ENCODE measurements around the gene BRF1.

BRF1 gene

GRCh38 chr14:105311838-105312237 is 11.0 kb upstream of the BRF1 start:
- peak overlapping the region; percentile 21 for H3K23ac ChIP-seq (ENCODE audit: low read depth, low read length, poor library complexity)
- H3K9me3 ChIP-seq (replicated peaks in 1 of 2; ENCODE audit: control insufficient read depth in 2 of 2, insufficient read depth in 1 of 2, low read depth in 1 of 2, low read length in 2 of 2): peaks cover 0 to 2% of the 10 kb centered on the region in 2 donors
- no peak overlapping the region for H3K9ac ChIP-seq (ENCODE audit: low read depth, low read length, poor library complexity)
- H3K4ac ChIP-seq (ENCODE audit: low read length): no peak overlapping the region
- peak overlapping the region; percentile 75 for H2AFZ ChIP-seq (ENCODE audit: low read length)
- H3K14ac ChIP-seq (ENCODE audit: low read length): peak overlapping the region; percentile 11
- H3K4me2 ChIP-seq (ENCODE audit: insufficient read depth, low read length, poor library complexity, severe bottlenecking): no peak overlapping the region
- H3K27ac ChIP-seq (replicated peaks; ENCODE audit: low read length): no peak overlapping the region
- no peak overlapping the region for H3K4me3 ChIP-seq (ENCODE audit: low read length in 2 of 2)
- H3K18ac ChIP-seq (ENCODE audit: low read length): no peak overlapping the region
- peaks cover 0 to 23% (median 8%) of the 10 kb centered on the region in 3 experiments for H3K27me3 ChIP-seq (ENCODE audit: control insufficient read depth in 3 of 3, insufficient read depth in 3 of 3, low read depth in 1 of 3, low read length in 3 of 3)
- H4K8ac ChIP-seq (ENCODE audit: low read depth, low read length): no peak overlapping the region
- no peak overlapping the region for H2BK5ac ChIP-seq (ENCODE audit: low read length)
- no peak overlapping the region for H2BK120ac ChIP-seq (ENCODE audit: low read depth, low read length)
- H3K79me1 ChIP-seq (ENCODE audit: low read depth, low read length): peaks cover 9% of the 10 kb centered on the region
- H2AK5ac ChIP-seq (ENCODE audit: low read depth, low read length): no peak overlapping the region
- no peak overlapping the region for H4K91ac ChIP-seq (ENCODE audit: low read depth, low read length, poor library complexity)
- no peak overlapping the region for H2BK15ac ChIP-seq (ENCODE audit: low read length)
- no peaks in the 10 kb centered on the region for H3K36me3 ChIP-seq (replicated peaks in 1 of 2; ENCODE audit: control insufficient read depth in 2 of 2, insufficient read depth in 2 of 2, low read length in 2 of 2)
- H2BK12ac ChIP-seq (ENCODE audit: low read length): no peak overlapping the region
- WGBS, 2 donors (ENCODE audit: extremely low coverage in 2 of 2, insufficient read length in 2 of 2, insufficient replicate concordance in 1 of 2): no CpG with 5 or more reads among the region's 12 CpGs
- no peak for DNase-seq (ENCODE audit: low spot score)
- peaks cover 7 to 19% of the 10 kb centered on the region in 2 donors for H3K4me1 ChIP-seq (ENCODE audit: control insufficient read depth in 2 of 2, insufficient read depth in 1 of 2, low read depth in 1 of 2, low read length in 2 of 2)

GRCh38 chr14:105309371-105309770 is 8.6 kb upstream of the BRF1 start:
- Histone ChIP-seq H2AK5ac (ENCODE audit: low read depth, low read length) (no peak overlapping the region), H4K91ac (ENCODE audit: low read depth, low read length, poor library complexity) (no peak overlapping the region), H2BK15ac (ENCODE audit: low read length) (no peak overlapping the region), H2BK12ac (ENCODE audit: low read length) (no peak overlapping the region), H4K8ac (ENCODE audit: low read depth, low read length) (no peak overlapping the region), H3K4ac (ENCODE audit: low read length) (no peak overlapping the region), H3K27ac (replicated peaks; ENCODE audit: low read length) (no peak overlapping the region), H3K9me3 (replicated peaks in 1 of 2; ENCODE audit: control insufficient read depth in 2 of 2, insufficient read depth in 1 of 2, low read depth in 1 of 2, low read length in 2 of 2) (no peaks in the 10 kb centered on the region), H2BK5ac (ENCODE audit: low read length) (no peak overlapping the region), H3K36me3 (replicated peaks in 1 of 2; ENCODE audit: control insufficient read depth in 2 of 2, insufficient read depth in 2 of 2, low read length in 2 of 2) (no peaks in the 10 kb centered on the region), H3K27me3 (ENCODE audit: control insufficient read depth in 3 of 3, insufficient read depth in 3 of 3, low read depth in 1 of 3, low read length in 3 of 3) (peaks cover 0 to 10% (median 0%) of the 10 kb centered on the region in 3 experiments), H2AFZ (ENCODE audit: low read length) (no peak overlapping the region), H3K14ac (ENCODE audit: low read length) (no peak overlapping the region), H3K23ac (ENCODE audit: low read depth, low read length, poor library complexity) (no peak overlapping the region), H3K18ac (ENCODE audit: low read length) (no peak overlapping the region), H3K4me1 (ENCODE audit: control insufficient read depth in 2 of 2, insufficient read depth in 1 of 2, low read depth in 1 of 2, low read length in 2 of 2) (peaks cover 2 to 11% of the 10 kb centered on the region in 2 donors), H3K9ac (ENCODE audit: low read depth, low read length, poor library complexity) (no peak overlapping the region), H3K4me3 (ENCODE audit: low read length in 2 of 2) (no peak overlapping the region), H3K4me2 (ENCODE audit: insufficient read depth, low read length, poor library complexity, severe bottlenecking) (no peak overlapping the region), H3K79me1 (ENCODE audit: low read depth, low read length) (no peaks in the 10 kb centered on the region), H2BK120ac (ENCODE audit: low read depth, low read length) (no peak overlapping the region)
- no peak for DNase-seq (ENCODE audit: low spot score)
- WGBS, 2 donors (ENCODE audit: extremely low coverage in 2 of 2, insufficient read length in 2 of 2, insufficient replicate concordance in 1 of 2): no CpG with 5 or more reads among the region's 8 CpGs

GRCh38 chr14:105307052-105307727 is 6.4 kb upstream of the BRF1 start:
- H4K8ac ChIP-seq (ENCODE audit: low read depth, low read length): no peak overlapping the region
- H3K23ac ChIP-seq (ENCODE audit: low read depth, low read length, poor library complexity): no peak overlapping the region
- H4K91ac ChIP-seq (ENCODE audit: low read depth, low read length, poor library complexity): no peak overlapping the region
- H3K36me3 ChIP-seq (replicated peaks in 1 of 2; ENCODE audit: control insufficient read depth in 2 of 2, insufficient read depth in 2 of 2, low read length in 2 of 2): no peaks in the 10 kb centered on the region
- H3K18ac ChIP-seq (ENCODE audit: low read length): no peak overlapping the region
- H3K27me3 ChIP-seq (ENCODE audit: control insufficient read depth in 3 of 3, insufficient read depth in 3 of 3, low read depth in 1 of 3, low read length in 3 of 3): no peaks in the 10 kb centered on the region
- H3K79me1 ChIP-seq (ENCODE audit: low read depth, low read length): no peaks in the 10 kb centered on the region
- H2BK12ac ChIP-seq (ENCODE audit: low read length): no peak overlapping the region
- peaks cover 2 to 4% of the 10 kb centered on the region in 2 donors for H3K4me1 ChIP-seq (ENCODE audit: control insufficient read depth in 2 of 2, insufficient read depth in 1 of 2, low read depth in 1 of 2, low read length in 2 of 2)
- H3K9ac ChIP-seq (ENCODE audit: low read depth, low read length, poor library complexity): no peak overlapping the region
- H2BK5ac ChIP-seq (ENCODE audit: low read length): no peak overlapping the region
- no peak overlapping the region for H3K4me2 ChIP-seq (ENCODE audit: insufficient read depth, low read length, poor library complexity, severe bottlenecking)
- H3K4me3 ChIP-seq (ENCODE audit: low read length in 2 of 2): no peak overlapping the region
- H3K4ac ChIP-seq (ENCODE audit: low read length): no peak overlapping the region
- no peak overlapping the region for H2BK15ac ChIP-seq (ENCODE audit: low read length)
- H2AFZ ChIP-seq (ENCODE audit: low read length): no peak overlapping the region
- no peak overlapping the region for H3K27ac ChIP-seq (replicated peaks; ENCODE audit: low read length)
- no peak overlapping the region for H2BK120ac ChIP-seq (ENCODE audit: low read depth, low read length)
- H2AK5ac ChIP-seq (ENCODE audit: low read depth, low read length): no peak overlapping the region
- DNase-seq (ENCODE audit: low spot score): no peak
- no CpG with 5 or more reads among the region's 4 CpGs for WGBS, 2 donors (ENCODE audit: extremely low coverage in 2 of 2, insufficient read length in 2 of 2, insufficient replicate concordance in 1 of 2)
- H3K14ac ChIP-seq (ENCODE audit: low read length): no peak overlapping the region
- no peaks in the 10 kb centered on the region for H3K9me3 ChIP-seq (replicated peaks in 1 of 2; ENCODE audit: control insufficient read depth in 2 of 2, insufficient read depth in 1 of 2, low read depth in 1 of 2, low read length in 2 of 2)

- Histone ChIP-seq H3K27me3 (ENCODE audit: control insufficient read depth in 3 of 3, insufficient read depth in 3 of 3, low read depth in 1 of 3, low read length in 3 of 3) (no peaks in the 10 kb centered on the region), H2BK120ac (ENCODE audit: low read depth, low read length) (no peak overlapping the region), H3K27ac (replicated peaks; ENCODE audit: low read length) (no peak overlapping the region), H3K79me1 (ENCODE audit: low read depth, low read length) (no peaks in the 10 kb centered on the region), H3K9me3 (replicated peaks in 1 of 2; ENCODE audit: control insufficient read depth in 2 of 2, insufficient read depth in 1 of 2, low read depth in 1 of 2, low read length in 2 of 2) (no peaks in the 10 kb centered on the region), H4K91ac (ENCODE audit: low read depth, low read length, poor library complexity) (no peak overlapping the region), H3K23ac (ENCODE audit: low read depth, low read length, poor library complexity) (no peak overlapping the region), H3K4me2 (ENCODE audit: insufficient read depth, low read length, poor library complexity, severe bottlenecking) (no peak overlapping the region), H4K8ac (ENCODE audit: low read depth, low read length) (no peak overlapping the region), H2BK15ac (ENCODE audit: low read length) (no peak overlapping the region), H3K18ac (ENCODE audit: low read length) (peak overlapping the region; percentile 67), H3K4me3 (ENCODE audit: low read length in 2 of 2) (no peak overlapping the region), H2BK12ac (ENCODE audit: low read length) (no peak overlapping the region), H2AK5ac (ENCODE audit: low read depth, low read length) (peak overlapping the region; percentile 68), H3K4ac (ENCODE audit: low read length) (no peak overlapping the region), H2BK5ac (ENCODE audit: low read length) (peak overlapping the region; percentile 69), H3K36me3 (replicated peaks in 1 of 2; ENCODE audit: control insufficient read depth in 2 of 2, insufficient read depth in 2 of 2, low read length in 2 of 2) (no peaks in the 10 kb centered on the region), H2AFZ (ENCODE audit: low read length) (no peak overlapping the region), H3K9ac (ENCODE audit: low read depth, low read length, poor library complexity) (peak overlapping the region; percentile 79), H3K4me1 (ENCODE audit: control insufficient read depth in 2 of 2, insufficient read depth in 1 of 2, low read depth in 1 of 2, low read length in 2 of 2) (peaks cover 0 to 2% of the 10 kb centered on the region in 2 donors), H3K14ac (ENCODE audit: low read length) (no peak overlapping the region)
- no CpG with 5 or more reads among the region's 9 CpGs for WGBS, 2 donors (ENCODE audit: extremely low coverage in 2 of 2, insufficient read length in 2 of 2, insufficient replicate concordance in 1 of 2)
- DNase-seq (ENCODE audit: low spot score): no peak
Observed at GRCh38 chr14:105305791-105306190, 5.0 kb upstream of the BRF1 start.

Measured in neuronal stem cell (in vitro differentiated cells).